B cell (primary cell): ENCODE results near the gene DNAI1. TPM values are rescaled to one million over a fixed set of nuclear protein-coding genes. Genes with fewer than 3 reads are reported as not detected.

ENCODE experiments used
- ATAC-seq: fragments of 200-7000 bp; cut with Tn5 transposase; one replicate; pipeline ENCODE4 v1.10.0; 2021; ENCODE audit warnings: low read depth, mild to moderate bottlenecking, moderate number of reproducible peaks, moderate library complexity
- CTCF ChIA-PET: fragments of 350-600 bp; sonication (Branson Sonifier 250); formaldehyde crosslinking; loops from one replicate; lab custom pipeline; 2021; ENCODE audit warnings: antibody characterized with exemption, inconsistent platforms; lab: Charles Lee
- POLR2A ChIA-PET: fragments of 350-600 bp; sonication (Branson Sonifier 250); formaldehyde crosslinking; loops from one replicate; lab custom pipeline; 2021; ENCODE audit warnings: antibody characterized with exemption; lab: Charles Lee
- DNase-seq: peaks from one replicate; pipeline ENCODE4 v3.0.0; 2013
- H2AFZ ChIP-seq: 2 replicates; pipeline ENCODE4 v1.6.1; 2012; ENCODE audit warnings: mild to moderate bottlenecking, low read depth, low read length; ENCODE audit not compliant: insufficient read depth, poor library complexity, severe bottlenecking
- H3K27ac ChIP-seq, 2 donors: 1 replicate in 1 of 2; 2 replicates in 1 of 2; pipeline ENCODE4 v1.5.1; 2012 to 2013; ENCODE audit warnings: low read length in 2 of 2, mild to moderate bottlenecking in 2 of 2, moderate library complexity in 1 of 2
- H3K27me3 ChIP-seq, 4 experiments: fragments of 200-600 bp in 1 of 4; sonication (generic) in 1 of 4; replicated peaks in 1 of 4; 1 replicate in 2 of 4; 2 replicates in 2 of 4; pipeline versions ENCODE4 v1.6.1 to v1.7.0; 2013 to 2016; ENCODE audit warnings: low read length in 3 of 4, mild to moderate bottlenecking in 2 of 4, mixed read lengths in 1 of 4, moderate library complexity in 1 of 4; ENCODE audit not compliant: insufficient read depth in 4 of 4, control insufficient read depth in 3 of 4; ENCODE audit errors: control extremely low read depth in 1 of 4
- H3K36me3 ChIP-seq, 2 experiments: replicated peaks in 1 of 2; 1 replicate in 1 of 2; 2 replicates in 1 of 2; pipeline versions ENCODE4 v1.6.1 to v1.7.1; 2013; ENCODE audit warnings: low read length in 1 of 2; ENCODE audit not compliant: insufficient read depth in 2 of 2, control insufficient read depth in 1 of 2; ENCODE audit errors: control extremely low read depth in 1 of 2, extremely low read depth in 1 of 2
- H3K4me1 ChIP-seq, 2 donors: fragments of 200-600 bp in 1 of 2; sonication (generic) in 1 of 2; 1 replicate in 1 of 2; 2 replicates in 1 of 2; pipeline versions ENCODE4 v1.5.1 to v1.6.1; 2013 to 2017; ENCODE audit warnings: low read length in 2 of 2; ENCODE audit not compliant: control insufficient read depth in 2 of 2, insufficient read depth in 2 of 2
- H3K4me2 ChIP-seq: replicated peaks from 2 replicates; pipeline ENCODE3; 2012; ENCODE audit warnings: mild to moderate bottlenecking, low read depth, low read length; ENCODE audit not compliant: poor library complexity, severe bottlenecking
- H3K4me3 ChIP-seq, 5 experiments: fragments of 200-600 bp in 1 of 5; sonication (generic) in 1 of 5; 1 replicate in 3 of 5; 2 replicates in 2 of 5; pipeline versions ENCODE4 v1.5.1 to v1.7.0; 2011 to 2016; ENCODE audit warnings: low read length in 4 of 5, mild to moderate bottlenecking in 4 of 5, low read depth in 2 of 5, control low read depth in 1 of 5, moderate library complexity in 1 of 5; ENCODE audit not compliant: insufficient read depth in 1 of 5; ENCODE audit errors: control extremely low read depth in 1 of 5, extremely low read depth in 1 of 5
- H3K79me2 ChIP-seq: fragments of 200-600 bp; sonication (generic); one replicate; pipeline ENCODE4 v1.6.0; 2016; ENCODE audit warnings: low read length; ENCODE audit not compliant: control insufficient read depth, insufficient read depth
- H3K9ac ChIP-seq: fragments of 200-600 bp; sonication (generic); 2 replicates; pipeline ENCODE4 v1.6.1; 2017; ENCODE audit warnings: mild to moderate bottlenecking, low read length, moderate library complexity
- H3K9me3 ChIP-seq, 3 donors: one replicate each; pipeline versions ENCODE4 v1.6.1 to v1.7.1; 2013; ENCODE audit warnings: low read length in 2 of 3; ENCODE audit not compliant: control insufficient read depth in 2 of 3, insufficient read depth in 1 of 3; ENCODE audit errors: control extremely low read depth in 1 of 3
- H4K20me1 ChIP-seq: 2 replicates; pipeline ENCODE4 v1.6.0; 2012; ENCODE audit warnings: mild to moderate bottlenecking, low read length; ENCODE audit not compliant: insufficient read depth, control insufficient read depth, poor library complexity, severe bottlenecking
- H3K27ac Mint-ChIP-seq: one replicate; pipeline ENCODE4 v1.8.0; 2021; ENCODE audit warnings: mixed read lengths
- H3K27me3 Mint-ChIP-seq: one replicate; pipeline ENCODE4 v1.8.0; 2021; ENCODE audit warnings: mixed read lengths
- H3K4me1 Mint-ChIP-seq: one replicate; pipeline ENCODE4 v1.8.0; 2021; ENCODE audit warnings: mixed read lengths
- H3K4me3 Mint-ChIP-seq: one replicate; pipeline ENCODE4 v1.8.0; 2021; ENCODE audit warnings: mixed read lengths
- H3K9me3 Mint-ChIP-seq: one replicate; pipeline ENCODE4 v1.8.0; 2022; ENCODE audit warnings: mixed read lengths; ENCODE audit not compliant: insufficient read depth
- CTCF ChIP-seq: fragments of 200-600 bp; IDR thresholded peaks from one replicate; pipeline ENCODE4 v1.8.0; 2022; ENCODE audit warnings: antibody characterized with exemption, mild to moderate bottlenecking
- EZH2 ChIP-seq: IDR thresholded peaks from 2 replicates; pipeline ENCODE4 v1.6.1; 2012; ENCODE audit warnings: borderline replicate concordance, low read depth, mild to moderate bottlenecking, moderate library complexity, low read length; ENCODE audit not compliant: insufficient read depth, poor library complexity, severe bottlenecking
- WGBS: methylation state at CpG from one replicate; pipeline ENCODE4 v1.1.5; 2013; ENCODE audit warnings: missing lambda C conversion rate; ENCODE audit not compliant: insufficient coverage; 5-methylcytosine and 5-hydroxymethylcytosine counted together
- intact Hi-C: fragments of 100-400 bp; cut with micrococcal nuclease; formaldehyde crosslinking; loops from one replicate; pipeline ENCODE4 v1.10.0; 2022
- polyA plus RNA-seq: library from polyadenylated mRNA; depleted of rRNA; stranded (reverse); fragments of >200 nt; gene quantifications from 2 replicates; pipeline ENCODE4 v1.2.3, GENCODE V29; 2012
- total RNA-seq, 2 donors: library from RNA; stranded (reverse); fragments of 120-200 nt in 1 of 2; gene quantifications; 1 replicate in 1 of 2; 2 replicates in 1 of 2; pipeline versions ENCODE4 v1.2.3 to v1.2.4, GENCODE V29; 2013 to 2022

The DNAI1 gene
- total and polyA plus RNA-seq, 2 donors (not counting 1 experiment from before 2014, with no cell fraction given): not detected

GRCh38 chr9:34536685-34537084 is 78.1 kb downstream of the DNAI1 start:
- CTCF ChIA-PET: no interaction called here
- TF ChIP-seq EZH2: no peak
- H3K27me3 Mint-ChIP-seq: peaks cover 36% of the 10 kb centered on the region

GRCh38 chr9:34540827-34541226 is 82.2 kb downstream of the DNAI1 start:
- CTCF ChIA-PET: no interaction called here
- Histone ChIP-seq H4K20me1 (no peaks in the 10 kb centered on the region), H2AFZ (no peak overlapping the region), H3K36me3 (no peaks in the 10 kb centered on the region), H3K4me2 (no peak overlapping the region), H3K27me3 (peaks cover 0 to 9% (median 0%) of the 10 kb centered on the region in 4 experiments), H3K27ac (no peak overlapping the region), H3K4me1 (no peaks in the 10 kb centered on the region), H3K9ac (no peak overlapping the region), H3K9me3 (no peaks in the 10 kb centered on the region), H3K4me3 (no peak overlapping the region), H3K79me2 (no peaks in the 10 kb centered on the region)
- no peak for ATAC-seq
- Mint-ChIP-seq H3K4me3 (no peak overlapping the region), H3K27me3 (peaks cover 27% of the 10 kb centered on the region), H3K27ac (no peak overlapping the region), H3K4me1 (no peaks in the 10 kb centered on the region), H3K9me3 (no peaks in the 10 kb centered on the region)
- TF ChIP-seq EZH2 (no peak), CTCF (no peak)
- intact Hi-C loops: no loop called here
- no peak for DNase-seq
- 43% methylated on average over 1 of the region's 2 CpGs for WGBS
- POLR2A ChIA-PET: no interaction called here

More at GRCh38 chr9:34536685-34537084, 78.1 kb downstream of the DNAI1 start:
- Histone ChIP-seq H3K9me3 (peaks cover 0 to 14% (median 0%) of the 10 kb centered on the region in 3 donors), H3K4me1 (no peaks in the 10 kb centered on the region), H2AFZ (no peak overlapping the region), H3K27ac (no peak overlapping the region), H3K27me3 (peaks cover 0 to 27% (median 9%) of the 10 kb centered on the region in 4 experiments), H3K36me3 (no peaks in the 10 kb centered on the region), H3K79me2 (no peaks in the 10 kb centered on the region), H4K20me1 (no peaks in the 10 kb centered on the region), H3K4me2 (no peak overlapping the region), H3K4me3 (no peak overlapping the region), H3K9ac (no peak overlapping the region)
- DNase-seq: no peak
- intact Hi-C loops: no loop called here
- H3K4me3 Mint-ChIP-seq: no peak overlapping the region
- no peak for ATAC-seq
- no peak overlapping the region for H3K27ac Mint-ChIP-seq
- no peaks in the 10 kb centered on the region for H3K4me1 Mint-ChIP-seq
- WGBS: 64% methylated on average over 7 of the region's 7 CpGs
- H3K9me3 Mint-ChIP-seq: no peaks in the 10 kb centered on the region
- POLR2A ChIA-PET: no interaction called here
